IMR-90 (cell line): ENCODE measurements around the gene IFI27L1. TPM values are rescaled to one million over a fixed set of nuclear protein-coding genes. Genes with fewer than 3 reads are reported as not detected.

Experiments used
- ATAC-seq: fragments of 200-7000 bp; cut with Tn5 transposase; 2 replicates; pipeline ENCODE4 v1.9.1; 2020; ENCODE audit warnings: low read depth, mild to moderate bottlenecking, moderate library complexity
- BruUV-seq: library from RNA; stranded (reverse); fragments of 400-500 nt; replicated peaks from 2 replicates; lab custom pipeline; 2021; lab: Mats Ljungman, UMichigan
- CTCF ChIA-PET: fragments of 300-600 bp; formaldehyde crosslinking; extraction: SDS; loops from one replicate; lab custom pipeline; 2021; ENCODE audit warnings: antibody characterized with exemption; lab: Yijun Ruan, JAX
- POLR2A ChIA-PET: fragments of 300-600 bp; sonication (Branson Sonifier 250); formaldehyde crosslinking; loops from one replicate; lab custom pipeline; 2022; ENCODE audit warnings: antibody characterized with exemption; ENCODE audit not compliant: unreplicated experiment; lab: Charles Lee
- DNase-seq: peaks from one replicate; pipeline ENCODE4 v3.0.0; 2013
- H2AFZ ChIP-seq: replicated peaks from 2 replicates; pipeline ENCODE3; 2013; ENCODE audit warnings: low read length, mild to moderate bottlenecking; ENCODE audit not compliant: poor library complexity
- H2AK5ac ChIP-seq: 2 replicates; pipeline ENCODE4 v1.6.1; 2013; ENCODE audit warnings: low read depth, low read length, inconsistent platforms
- H2AK9ac ChIP-seq: replicated peaks from 2 replicates; pipeline ENCODE3; 2013; ENCODE audit warnings: mild to moderate bottlenecking, low read depth, low read length, moderate library complexity; ENCODE audit not compliant: poor library complexity
- H2BK120ac ChIP-seq: 2 replicates; pipeline ENCODE4 v1.6.1; 2013; ENCODE audit warnings: low read depth, low read length, inconsistent platforms
- H2BK15ac ChIP-seq: 3 replicates; pipeline ENCODE4 v1.6.1; 2013; ENCODE audit warnings: low read depth, low read length, inconsistent platforms
- H2BK20ac ChIP-seq: 2 replicates; pipeline ENCODE4 v1.6.1; 2013; ENCODE audit warnings: low read depth, mild to moderate bottlenecking, inconsistent platforms, low read length, moderate library complexity
- H2BK5ac ChIP-seq: 2 replicates; pipeline ENCODE4 v1.6.1; 2013; ENCODE audit warnings: mild to moderate bottlenecking, low read depth, low read length, inconsistent platforms; ENCODE audit not compliant: poor library complexity, severe bottlenecking
- H3K14ac ChIP-seq: replicated peaks from 2 replicates; pipeline ENCODE4 v1.6.1; 2013; ENCODE audit warnings: low read depth, low read length, inconsistent platforms
- H3K18ac ChIP-seq: 2 replicates; pipeline ENCODE4 v1.6.1; 2013; ENCODE audit warnings: low read depth, low read length, control low read depth
- H3K23ac ChIP-seq: 2 replicates; pipeline ENCODE4 v1.6.1; 2013; ENCODE audit warnings: low read depth, low read length, inconsistent platforms
- H3K27ac ChIP-seq: 2 replicates; pipeline ENCODE4 v1.5.1; 2013; ENCODE audit warnings: mild to moderate bottlenecking, control low read depth, low read length; ENCODE audit not compliant: insufficient read depth
- H3K27me3 ChIP-seq: 2 replicates; pipeline ENCODE4 v1.6.1; 2013; ENCODE audit warnings: low read length; ENCODE audit not compliant: control insufficient read depth, insufficient read depth
- H3K36me3 ChIP-seq: 2 replicates; pipeline ENCODE4 v1.6.1; 2013; ENCODE audit warnings: low read length, mixed read lengths; ENCODE audit not compliant: control insufficient read depth, insufficient read depth
- H3K4ac ChIP-seq: 2 replicates; pipeline ENCODE4 v1.6.1; 2013; ENCODE audit warnings: low read depth, low read length, inconsistent platforms
- H3K4me1 ChIP-seq: 2 replicates; pipeline ENCODE4 v1.6.1; 2013; ENCODE audit warnings: low read length, mixed read lengths; ENCODE audit not compliant: control insufficient read depth, insufficient read depth
- H3K4me2 ChIP-seq: 2 replicates; pipeline ENCODE4 v1.6.1; 2013; ENCODE audit warnings: low read depth, mild to moderate bottlenecking, control low read depth, low read length, moderate library complexity
- H3K4me3 ChIP-seq: 2 replicates; pipeline ENCODE4 v1.5.1; 2013; ENCODE audit warnings: low read depth, mild to moderate bottlenecking, control low read depth, low read length, moderate library complexity; ENCODE audit not compliant: insufficient read depth
- H3K56ac ChIP-seq: 2 replicates; pipeline ENCODE4 v1.6.1; 2013; ENCODE audit warnings: low read length, inconsistent platforms; ENCODE audit not compliant: insufficient read depth; ENCODE audit errors: extremely low read depth
- H3K79me1 ChIP-seq, 2 experiments: 2 replicates each; pipeline ENCODE4 v1.6.1; 2013; ENCODE audit warnings: low read length in 2 of 2, inconsistent platforms in 1 of 2, low read depth in 1 of 2
- H3K9ac ChIP-seq: 2 replicates; pipeline ENCODE4 v1.6.1; 2013; ENCODE audit warnings: low read depth, low read length, control low read depth
- H3K9me1 ChIP-seq: 2 replicates; pipeline ENCODE4 v1.6.1; 2013; ENCODE audit warnings: low read length, inconsistent platforms; ENCODE audit not compliant: insufficient read depth
- H3K9me3 ChIP-seq: 2 replicates; pipeline ENCODE4 v1.6.1; 2013; ENCODE audit warnings: low read length; ENCODE audit not compliant: control insufficient read depth, insufficient read depth
- H4K20me1 ChIP-seq: 2 replicates; pipeline ENCODE4 v1.6.1; 2013; ENCODE audit warnings: low read length, inconsistent platforms; ENCODE audit not compliant: insufficient read depth
- H4K5ac ChIP-seq: 2 replicates; pipeline ENCODE4 v1.6.1; 2013; ENCODE audit warnings: mild to moderate bottlenecking, low read depth, low read length, control low read depth
- H4K8ac ChIP-seq, 2 experiments: 2 replicates each; pipeline ENCODE4 v1.6.1; 2013; ENCODE audit warnings: low read depth in 2 of 2, low read length in 2 of 2, control low read depth in 1 of 2, inconsistent platforms in 1 of 2
- H4K91ac ChIP-seq: 2 replicates; pipeline ENCODE4 v1.6.1; 2013; ENCODE audit warnings: low read depth, low read length, inconsistent platforms; ENCODE audit not compliant: insufficient read depth
- BHLHE40 ChIP-seq: fragments of 150-350 bp; IDR thresholded peaks from 2 replicates; pipeline ENCODE4 v1.6.1; 2016; ENCODE audit warnings: mild to moderate bottlenecking, low read depth, low read length
- CHD1 ChIP-seq: IDR thresholded peaks from 2 replicates; pipeline ENCODE4 v1.6.1; 2012; ENCODE audit warnings: low read depth, low read length, improper control_type of control experiment
- ELK1 ChIP-seq: fragments of 150-350 bp; IDR thresholded peaks from 2 replicates; pipeline ENCODE4 v1.6.1; 2016; ENCODE audit warnings: low read depth, mild to moderate bottlenecking, low read length, moderate library complexity, borderline replicate concordance
- MAFK ChIP-seq: IDR thresholded peaks from 2 replicates; pipeline ENCODE4 v1.6.1; 2012; ENCODE audit warnings: low read depth, low read length, improper control_type of control experiment
- MAZ ChIP-seq: IDR thresholded peaks from 2 replicates; pipeline ENCODE4 v1.6.1; 2012; ENCODE audit warnings: low read depth, mild to moderate bottlenecking, low read length, improper control_type of control experiment, moderate library complexity, borderline replicate concordance
- NFE2L2 ChIP-seq: fragments of 150-350 bp; IDR thresholded peaks from 2 replicates; pipeline ENCODE4 v1.6.1; 2016; ENCODE audit warnings: low read depth, mild to moderate bottlenecking, low read length
- POLR2A ChIP-seq: IDR thresholded peaks from 2 replicates; pipeline ENCODE4 v1.6.1; 2012; ENCODE audit warnings: mild to moderate bottlenecking, low read depth, low read length
- RCOR1 ChIP-seq: IDR thresholded peaks from 2 replicates; pipeline ENCODE4 v1.6.1; 2012; ENCODE audit warnings: mild to moderate bottlenecking, low read length, improper control_type of control experiment; ENCODE audit not compliant: insufficient replicate concordance
- RFX5 ChIP-seq: IDR thresholded peaks from 2 replicates; pipeline ENCODE4 v1.8.0; 2012; ENCODE audit warnings: low read depth, mild to moderate bottlenecking, low read length, moderate library complexity
- SMC3 ChIP-seq: fragments of 150-350 bp; IDR thresholded peaks from 2 replicates; pipeline ENCODE4 v1.6.1; 2016; ENCODE audit warnings: low read depth, mild to moderate bottlenecking, antibody characterized with exemption, low read length, moderate library complexity
- USF2 ChIP-seq: fragments of 150-350 bp; IDR thresholded peaks from 2 replicates; pipeline ENCODE4 v1.6.1; 2017; ENCODE audit warnings: mild to moderate bottlenecking, antibody characterized with exemption, low read length, low read depth
- WGBS, 2 experiments: methylation state at CpG; one replicate each; pipeline versions ENCODE4 v1.1.5 to v1.1.7; 2013; ENCODE audit warnings: missing lambda C conversion rate in 2 of 2; ENCODE audit not compliant: insufficient read length in 1 of 2; ENCODE audit errors: extremely low coverage in 2 of 2; 5-methylcytosine and 5-hydroxymethylcytosine counted together
- dilution Hi-C: fragments of 300-500 bp; cut with HindIII; formaldehyde crosslinking; loops from one replicate; pipeline ENCODE4 v1.14.3; 2018; ENCODE audit warnings: low sequenced_read_pairs; ENCODE audit not compliant: unreplicated experiment
- in situ Hi-C: fragments of 300-500 bp; cut with MboI; formaldehyde crosslinking; loops from 3 replicates; pipeline ENCODE4 v1.14.3; 2019; ENCODE audit warnings: low sequenced_read_pairs, inconsistent platforms, mixed read lengths
- intact Hi-C: fragments of 100-400 bp; cut with micrococcal nuclease; formaldehyde crosslinking; loops from 2 replicates; pipeline ENCODE4 v1.10.0; 2022
- polyA plus RNA-seq, 3 experiments: library from polyadenylated mRNA; depleted of rRNA; stranded (reverse); fragments of >200 nt; gene quantifications; 2 replicates each; pipeline ENCODE4 v1.2.3, GENCODE V29; 2012; ENCODE audit warnings: low replicate concordance in 1 of 3
- total RNA-seq: library from RNA; depleted of rRNA; stranded (reverse); fragments of >200 nt; gene quantifications from 2 replicates; pipeline ENCODE4 v1.2.3, GENCODE V29; 2012

The IFI27L1 gene
- total and polyA plus RNA-seq, 2 of the 4 experiments (the other 2 are of a cell fraction), result 13.3 to 24.3 TPM

GRCh38 chr14:94124582-94125377 lies 43.7 kb downstream of the IFI27L1 start (continued):
- no peak for TF ChIP-seq USF2

- POLR2A ChIA-PET, result no interaction called here
Measured at GRCh38 chr14:94125659-94126418, 44.7 kb downstream of the IFI27L1 start.

More at GRCh38 chr14:94125659-94126418, 44.7 kb downstream of the IFI27L1 start:
- H3K4ac ChIP-seq, result no peak overlapping the region
- dilution Hi-C loops (no loop called here), in situ Hi-C loops (no loop called here), intact Hi-C loops (no loop called here)
- CTCF ChIA-PET, result interaction anchor here (0.6 to 1.7 kb wide), 2 partner anchors 11 to 76 kb away, joined by 3 to 5 read pairs; no protein-coding TSS in a partner anchor
- H2BK20ac ChIP-seq, result no peak overlapping the region
- no peak overlapping the region for H3K56ac ChIP-seq
- no peaks in the 10 kb centered on the region for H3K9me3 ChIP-seq
- peaks cover 16% of the 10 kb centered on the region for H3K4me1 ChIP-seq
- H3K23ac ChIP-seq, result no peak overlapping the region
- no peak overlapping the region for H3K9ac ChIP-seq
- H2AFZ ChIP-seq, result no peak overlapping the region
- H2BK15ac ChIP-seq, result no peak overlapping the region
- TF ChIP-seq RFX5, result no peak
- no peak for TF ChIP-seq RCOR1
- no peak for TF ChIP-seq SMC3
- TF ChIP-seq MAFK, result no peak
- TF ChIP-seq NFE2L2, result no peak
- no peak for TF ChIP-seq POLR2A
- TF ChIP-seq USF2, result no peak
- no peak for TF ChIP-seq CHD1
- TF ChIP-seq MAZ, result no peak
- TF ChIP-seq BHLHE40, result no peak
- TF ChIP-seq ELK1, result no peak
- H3K18ac ChIP-seq, result no peak overlapping the region
- H2BK120ac ChIP-seq, result no peak overlapping the region
- no peak overlapping the region for H3K4me2 ChIP-seq
- H3K27ac ChIP-seq, result no peak overlapping the region
- peaks cover 0 to 14% of the 10 kb centered on the region in 2 experiments; a peak in 1 of 4 replicates for H3K79me1 ChIP-seq
- H2AK9ac ChIP-seq, result peak overlapping the region; percentile 57
- no peak overlapping the region for H2BK5ac ChIP-seq
- BruUV-seq, result no TSS peak
- H2AK5ac ChIP-seq, result no peak overlapping the region
- H3K14ac ChIP-seq, result no peak overlapping the region
- no peak overlapping the region for H4K91ac ChIP-seq
- no peaks in the 10 kb centered on the region for H4K20me1 ChIP-seq
- H4K8ac ChIP-seq, result no peak overlapping the region
- H4K5ac ChIP-seq, result no peak overlapping the region
- no peak for ATAC-seq
- H3K36me3 ChIP-seq, result peaks cover 12% of the 10 kb centered on the region
- peaks cover 10% of the 10 kb centered on the region; the same call in 1 of the 2 replicates for H3K9me1 ChIP-seq
- WGBS, 2 experiments, result no CpG with 5 or more reads among the region's 6 CpGs
- no peak overlapping the region for H3K4me3 ChIP-seq
- no peaks in the 10 kb centered on the region for H3K27me3 ChIP-seq
- no peak for DNase-seq
